Fibroblast of lung (primary cell): ENCODE measurements around the gene HDAC4. TPM values are rescaled to one million over a fixed set of nuclear protein-coding genes. Genes with fewer than 3 reads are reported as not detected.

ENCODE experiments used
- DNase-seq, 2 donors: peaks; one replicate each; pipeline versions ENCODE4 v3.0.0 to v3.0.0-alpha.2; 2010; ENCODE audit warnings: low read depth in 2 of 2
- H2AFZ ChIP-seq: 2 replicates; pipeline ENCODE4 v1.5.1; 2012; ENCODE audit warnings: low read length, control low read depth, inconsistent platforms
- H3K27ac ChIP-seq: 2 replicates; pipeline ENCODE4 v1.5.1; 2011; ENCODE audit warnings: low read length, control low read depth; ENCODE audit not compliant: insufficient read depth
- H3K27me3 ChIP-seq: 2 replicates; pipeline ENCODE4 v1.5.1; 2011; ENCODE audit warnings: mild to moderate bottlenecking, low read length; ENCODE audit not compliant: control insufficient read depth, insufficient read depth
- H3K36me3 ChIP-seq: 2 replicates; pipeline ENCODE4 v1.5.1; 2011; ENCODE audit warnings: low read length; ENCODE audit not compliant: control insufficient read depth, insufficient read depth
- H3K4me1 ChIP-seq: 2 replicates; pipeline ENCODE4 v1.5.1; 2011; ENCODE audit warnings: low read length; ENCODE audit not compliant: control insufficient read depth, insufficient read depth; ENCODE audit errors: extremely low read depth
- H3K4me2 ChIP-seq: 2 replicates; pipeline ENCODE4 v1.5.1; 2011; ENCODE audit warnings: low read length, control low read depth; ENCODE audit not compliant: insufficient read depth; ENCODE audit errors: extremely low read depth
- H3K4me3 ChIP-seq, 4 experiments: fragments of 200-600 bp in 1 of 4; sonication (generic) in 1 of 4; replicated peaks in 1 of 4; 2 replicates each; pipeline ENCODE4 v1.5.1; 2011 to 2016; ENCODE audit warnings: low read length in 4 of 4, low read depth in 3 of 4, mild to moderate bottlenecking in 3 of 4, control low read depth in 2 of 4, inconsistent platforms in 1 of 4, mixed read lengths in 1 of 4; ENCODE audit not compliant: insufficient read depth in 1 of 4; ENCODE audit errors: control extremely low read depth in 1 of 4
- H3K79me2 ChIP-seq: 2 replicates; pipeline ENCODE4 v1.5.1; 2012; ENCODE audit warnings: mild to moderate bottlenecking, low read length, inconsistent platforms; ENCODE audit not compliant: control insufficient read depth, insufficient read depth
- H3K9ac ChIP-seq: 2 replicates; pipeline ENCODE4 v1.5.1; 2011; ENCODE audit warnings: mild to moderate bottlenecking, low read length, control low read depth; ENCODE audit not compliant: insufficient read depth
- H3K9me3 ChIP-seq: 2 replicates; pipeline ENCODE4 v1.5.1; 2012; ENCODE audit warnings: low read depth, low read length; ENCODE audit not compliant: control insufficient read depth, insufficient read depth
- H4K20me1 ChIP-seq: 2 replicates; pipeline ENCODE4 v1.5.1; 2011; ENCODE audit warnings: low read length; ENCODE audit not compliant: control insufficient read depth, insufficient read depth; ENCODE audit errors: extremely low read depth
- CTCF ChIP-seq, 2 donors: IDR thresholded peaks in 1 of 2; conservative IDR thresholded peaks in 1 of 2; 1 replicate in 1 of 2; 2 replicates in 1 of 2; pipeline ENCODE4 v1.5.1; 2011 to 2012; ENCODE audit warnings: low read length in 2 of 2, control low read depth in 1 of 2, inconsistent platforms in 1 of 2, low read depth in 1 of 2, mild to moderate bottlenecking in 1 of 2
- EZH2 ChIP-seq: IDR thresholded peaks from 2 replicates; pipeline ENCODE4 v1.5.1; 2012; ENCODE audit warnings: low read length, control low read depth, mild to moderate bottlenecking; ENCODE audit errors: missing control alignments
- polyA plus RNA-seq, 2 donors: library from polyadenylated mRNA; depleted of rRNA in 1 of 2; stranded (reverse) in 1 of 2; unstranded in 1 of 2; fragments of >200 nt; gene quantifications; 2 replicates each; pipeline ENCODE4 v1.2.1, GENCODE V29; 2011 to 2012; ENCODE audit warnings: missing spikeins in 1 of 2
- total RNA-seq: library from RNA; depleted of rRNA; stranded (reverse); fragments of >200 nt; gene quantifications from 2 replicates; pipeline ENCODE4 v1.2.1, GENCODE V29; 2014

The HDAC4 gene
- total and polyA plus RNA-seq, 2 donors (not counting 1 experiment from before 2014, with no cell fraction given) = 7.4 to 19.8 TPM

GRCh38 chr2:239029958-239030357 lies 370.9 kb downstream of the HDAC4 start:
- Histone ChIP-seq H3K27ac (no peak overlapping the region), H3K4me3 (no peak overlapping the region), H3K4me2 (no peak overlapping the region), H3K79me2 (no peaks in the 10 kb centered on the region), H3K9me3 (no peaks in the 10 kb centered on the region), H3K36me3 (no peaks in the 10 kb centered on the region), H3K27me3 (peaks cover 4% of the 10 kb centered on the region), H3K9ac (no peak overlapping the region), H4K20me1 (no peaks in the 10 kb centered on the region), H2AFZ (no peak overlapping the region), H3K4me1 (no peaks in the 10 kb centered on the region)
- DNase-seq = no peak
- TF ChIP-seq CTCF (conservative IDR thresholded peaks at IDR 0.05 in 1 of 2, IDR thresholded peaks at IDR 0.05 in 1 of 2; ENCODE audit: low read depth in 1 of 2, low read length in 2 of 2) (no peak), EZH2 (no peak)

- H3K4me3 ChIP-seq = no peak overlapping the region
- H3K27me3 ChIP-seq = peaks cover 4% of the 10 kb centered on the region
- H3K27ac ChIP-seq = no peak overlapping the region
- no peaks in the 10 kb centered on the region for H3K9me3 ChIP-seq
- no peaks in the 10 kb centered on the region for H3K79me2 ChIP-seq
- no peak for DNase-seq
- no peak overlapping the region for H2AFZ ChIP-seq
- no peak overlapping the region for H3K4me2 ChIP-seq
- H3K36me3 ChIP-seq = no peaks in the 10 kb centered on the region
- H3K9ac ChIP-seq = no peak overlapping the region
- no peaks in the 10 kb centered on the region for H3K4me1 ChIP-seq
- H4K20me1 ChIP-seq = no peaks in the 10 kb centered on the region
- TF ChIP-seq CTCF (conservative IDR thresholded peaks at IDR 0.05 in 1 of 2, IDR thresholded peaks at IDR 0.05 in 1 of 2; ENCODE audit: low read depth in 1 of 2, low read length in 2 of 2) = no peak
- no peak for TF ChIP-seq EZH2
These were observed 372.6 kb downstream of the HDAC4 start for GRCh38 chr2:239028253-239028619.

GRCh38 chr2:239027391-239028252 lies 373.2 kb downstream of the HDAC4 start:
- no peak for DNase-seq
- Histone ChIP-seq H3K79me2 (no peaks in the 10 kb centered on the region), H3K4me1 (no peaks in the 10 kb centered on the region), H3K27ac (no peak overlapping the region), H3K4me3 (no peak overlapping the region), H3K4me2 (no peak overlapping the region), H3K9me3 (no peaks in the 10 kb centered on the region), H3K9ac (no peak overlapping the region), H4K20me1 (no peaks in the 10 kb centered on the region), H3K27me3 (peaks cover 5% of the 10 kb centered on the region), H2AFZ (no peak overlapping the region), H3K36me3 (no peaks in the 10 kb centered on the region)
- no peak for TF ChIP-seq EZH2
- TF ChIP-seq CTCF (conservative IDR thresholded peaks at IDR 0.05 in 1 of 2, IDR thresholded peaks at IDR 0.05 in 1 of 2; ENCODE audit: low read depth in 1 of 2, low read length in 2 of 2) = no peak
